Subcutaneous abdominal adipose tissue (tissue), 5 donors: Measurements from ENCODE around the gene RNF26.

Source experiments
- H3K27ac ChIP-seq: one replicate; pipeline ENCODE4 v1.7.0; 2013; ENCODE audit warnings: low read depth, mild to moderate bottlenecking, inconsistent platforms, low read length, moderate library complexity
- H3K27me3 ChIP-seq, 5 donors: one replicate each; pipeline ENCODE4 v1.7.0; 2013; ENCODE audit warnings: low read length in 5 of 5, inconsistent platforms in 1 of 5; ENCODE audit not compliant: control insufficient read depth in 5 of 5, insufficient read depth in 4 of 5
- H3K36me3 ChIP-seq, 5 donors: one replicate each; pipeline ENCODE4 v1.7.0; 2013; ENCODE audit warnings: low read length in 5 of 5; ENCODE audit not compliant: control insufficient read depth in 5 of 5, insufficient read depth in 5 of 5
- H3K4me1 ChIP-seq, 5 donors: one replicate each; pipeline ENCODE4 v1.7.0; 2013; ENCODE audit warnings: low read length in 5 of 5, mild to moderate bottlenecking in 3 of 5, moderate library complexity in 1 of 5; ENCODE audit not compliant: control insufficient read depth in 5 of 5, insufficient read depth in 5 of 5
- H3K4me3 ChIP-seq, 5 donors: one replicate each; pipeline ENCODE4 v1.7.0; 2013; ENCODE audit warnings: low read length in 5 of 5, low read depth in 1 of 5
- H3K9ac ChIP-seq, 5 donors: one replicate each; pipeline ENCODE4 v1.7.0; 2013; ENCODE audit warnings: low read length in 5 of 5, mild to moderate bottlenecking in 4 of 5, moderate library complexity in 3 of 5
- H3K9me3 ChIP-seq, 5 donors: one replicate each; pipeline ENCODE4 v1.7.0; 2013; ENCODE audit warnings: low read length in 5 of 5; ENCODE audit not compliant: control insufficient read depth in 5 of 5
- donor health status: healthy.
- donor health status: healthy.
- donor health status: healthy.
- donor health status: healthy.
- donor health status: healthy.

Gene RNF26

GRCh38 chr11:119335091-119335654, 846 bp downstream of the RNF26 start:
- Histone ChIP-seq H3K9ac (peak overlapping the region; percentile 48 to 90 (median 78)), H3K4me1 (peaks cover 6 to 50% (median 41%) of the 10 kb centered on the region in 5 donors), H3K9me3 (no peaks in the 10 kb centered on the region), H3K27me3 (peaks cover 0 to 3% (median 0%) of the 10 kb centered on the region in 5 donors), H3K27ac (peak overlapping the region; percentile 86), H3K4me3 (peak overlapping the region; percentile 83 to 90 (median 87)), H3K36me3 (peaks cover 0 to 14% (median 7%) of the 10 kb centered on the region in 5 donors)

- Histone ChIP-seq H3K4me1 (peaks cover 7 to 57% (median 47%) of the 10 kb centered on the region in 5 donors), H3K27me3 (peaks cover 0 to 3% (median 0%) of the 10 kb centered on the region in 5 donors), H3K4me3 (peak overlapping the region in 2 of 5 donors; percentile 84 to 87), H3K9ac (no peak overlapping the region), H3K36me3 (peaks cover 0 to 14% (median 7%) of the 10 kb centered on the region in 5 donors), H3K9me3 (no peaks in the 10 kb centered on the region), H3K27ac (no peak overlapping the region)
Measured at GRCh38 chr11:119335655-119336543, 1.6 kb downstream of the RNF26 start.

- peaks cover 10 to 67% (median 57%) of the 10 kb centered on the region in 5 donors for H3K4me1 ChIP-seq
- peaks cover 0 to 3% (median 0%) of the 10 kb centered on the region in 5 donors for H3K27me3 ChIP-seq
- no peak overlapping the region for H3K27ac ChIP-seq
- no peak overlapping the region for H3K9ac ChIP-seq
- peaks cover 0 to 14% (median 7%) of the 10 kb centered on the region in 5 donors for H3K36me3 ChIP-seq
- no peaks in the 10 kb centered on the region for H3K9me3 ChIP-seq
- no peak overlapping the region for H3K4me3 ChIP-seq
Measured at GRCh38 chr11:119336744-119337469, 2.6 kb downstream of the RNF26 start.

GRCh38 chr11:119337581-119338317, 3.4 kb downstream of the RNF26 start:
- H3K36me3 ChIP-seq = peaks cover 0 to 14% (median 7%) of the 10 kb centered on the region in 5 donors
- no peaks in the 10 kb centered on the region for H3K9me3 ChIP-seq
- H3K27ac ChIP-seq = peak overlapping the region; percentile 30
- peaks cover 0 to 3% (median 0%) of the 10 kb centered on the region in 5 donors for H3K27me3 ChIP-seq
- H3K4me3 ChIP-seq = peak overlapping the region in 1 of 5 donors; percentile 73
- peaks cover 10 to 69% (median 57%) of the 10 kb centered on the region in 5 donors for H3K4me1 ChIP-seq
- no peak overlapping the region for H3K9ac ChIP-seq

- H3K36me3 ChIP-seq = peaks cover 0 to 14% (median 7%) of the 10 kb centered on the region in 5 donors
- H3K4me1 ChIP-seq = peaks cover 10 to 69% (median 57%) of the 10 kb centered on the region in 5 donors
- H3K9ac ChIP-seq = peak overlapping the region in 2 of 5 donors; percentile 6 to 25
- H3K4me3 ChIP-seq = peak overlapping the region in 4 of 5 donors; percentile 41 to 76 (median 68)
- no peaks in the 10 kb centered on the region for H3K9me3 ChIP-seq
- H3K27me3 ChIP-seq = peaks cover 0 to 3% (median 0%) of the 10 kb centered on the region in 5 donors
- H3K27ac ChIP-seq = peak overlapping the region; percentile 30
Measured at GRCh38 chr11:119338318-119338890, 4.1 kb downstream of the RNF26 start.

- H3K9ac ChIP-seq = peak overlapping the region in 4 of 5 donors; percentile 28 to 76 (median 48)
- H3K27ac ChIP-seq = peak overlapping the region; percentile 87
- H3K4me1 ChIP-seq = peaks cover 10 to 66% (median 59%) of the 10 kb centered on the region in 5 donors
Measured at GRCh38 chr11:119338965-119339588, 4.8 kb downstream of the RNF26 start.

GRCh38 chr11:119339589-119340334, 5.4 kb downstream of the RNF26 start:
- Histone ChIP-seq H3K9ac (peak overlapping the region; percentile 28 to 76 (median 66)), H3K4me1 (peaks cover 14 to 69% (median 63%) of the 10 kb centered on the region in 5 donors)

More at GRCh38 chr11:119338965-119339588, 4.8 kb downstream of the RNF26 start:
- H3K4me3 ChIP-seq = peak overlapping the region; percentile 41 to 76 (median 72)
- H3K9me3 ChIP-seq = no peaks in the 10 kb centered on the region
- peaks cover 0 to 14% (median 7%) of the 10 kb centered on the region in 5 donors for H3K36me3 ChIP-seq
- H3K27me3 ChIP-seq = peaks cover 0 to 3% (median 0%) of the 10 kb centered on the region in 5 donors

More at GRCh38 chr11:119339589-119340334, 5.4 kb downstream of the RNF26 start:
- Histone ChIP-seq H3K27me3 (peaks cover 0 to 3% (median 0%) of the 10 kb centered on the region in 5 donors), H3K4me3 (peak overlapping the region; percentile 41 to 76 (median 72)), H3K36me3 (peaks cover 0 to 14% (median 7%) of the 10 kb centered on the region in 5 donors), H3K9me3 (no peaks in the 10 kb centered on the region), H3K27ac (peak overlapping the region; percentile 87)
